OCI-LY1 (cell line): ENCODE measurements around the gene EIF2S1.

Source experiments
- H2AFZ ChIP-seq: fragments of 200-600 bp; sonication (generic), shearing (Covaris generic); 2 replicates; pipeline ENCODE4 v1.6.0; 2014; ENCODE audit warnings: antibody characterized with exemption, mild to moderate bottlenecking, low read length
- H3F3A ChIP-seq: fragments of 200-600 bp; sonication (generic), shearing (Covaris generic); 2 replicates; pipeline ENCODE4 v1.6.0; 2014; ENCODE audit warnings: mild to moderate bottlenecking, antibody characterized with exemption, low read length, moderate library complexity; ENCODE audit not compliant: insufficient read depth
- H3K27ac ChIP-seq: fragments of 200-600 bp; sonication (generic); 2 replicates; pipeline ENCODE4 v1.5.1; 2014; ENCODE audit warnings: low read length, mixed run types, mild to moderate bottlenecking, low read depth; ENCODE audit not compliant: poor library complexity, severe bottlenecking
- H3K27me3 ChIP-seq: fragments of 200-600 bp; sonication (generic); 2 replicates; pipeline ENCODE4 v1.6.0; 2014; ENCODE audit warnings: antibody characterized with exemption, mild to moderate bottlenecking, low read length, moderate library complexity; ENCODE audit not compliant: insufficient read depth
- H3K36me3 ChIP-seq: fragments of 200-600 bp; sonication (generic); 2 replicates; pipeline ENCODE4 v1.6.1; 2014; ENCODE audit warnings: mild to moderate bottlenecking, antibody characterized with exemption, low read length, moderate library complexity, mixed read lengths; ENCODE audit not compliant: insufficient read depth
- H3K4me1 ChIP-seq: fragments of 200-600 bp; sonication (generic); 2 replicates; pipeline ENCODE4 v1.5.1; 2014; ENCODE audit warnings: mild to moderate bottlenecking, low read length, moderate library complexity; ENCODE audit not compliant: insufficient read depth, severe bottlenecking
- H3K4me2 ChIP-seq: fragments of 200-600 bp; sonication (generic), shearing (Covaris generic); 2 replicates; pipeline ENCODE4 v1.6.1; 2014; ENCODE audit warnings: low read length
- H3K4me3 ChIP-seq: fragments of 200-600 bp; sonication (generic); 2 replicates; pipeline ENCODE4 v1.5.1; 2014; ENCODE audit warnings: low read length, low read depth, mild to moderate bottlenecking, mixed read lengths; ENCODE audit not compliant: poor library complexity, severe bottlenecking
- H3K79me2 ChIP-seq: fragments of 200-600 bp; shearing (Covaris generic); 2 replicates; pipeline ENCODE4 v1.6.1; 2016; ENCODE audit warnings: mixed run types, low read length, mixed read lengths; ENCODE audit not compliant: insufficient read depth
- H3K9ac ChIP-seq: fragments of 200-600 bp; sonication (generic), shearing (Covaris generic); 2 replicates; pipeline ENCODE4 v1.6.1; 2014; ENCODE audit warnings: mild to moderate bottlenecking, low read length, mixed read lengths
- H3K9me2 ChIP-seq: fragments of 200-600 bp; sonication (generic), shearing (Covaris generic); 2 replicates; pipeline ENCODE4 v1.6.1; 2014; ENCODE audit warnings: low read depth, mild to moderate bottlenecking, low read length, mixed read lengths
- H3K9me3 ChIP-seq: fragments of 200-600 bp; shearing (Covaris generic); 2 replicates; pipeline ENCODE4 v1.6.1; 2014; ENCODE audit warnings: low read length, mixed read lengths
- H4K20me1 ChIP-seq: fragments of 200-600 bp; sonication (generic), shearing (Covaris generic); 2 replicates; pipeline ENCODE4 v1.6.0; 2016; ENCODE audit warnings: mild to moderate bottlenecking, low read length; ENCODE audit not compliant: insufficient read depth
- EZH2 ChIP-seq: fragments of 200-600 bp; sonication (generic), shearing (Covaris generic); IDR thresholded peaks from 2 replicates; pipeline ENCODE4 v1.8.0; 2017; ENCODE audit warnings: borderline replicate concordance, mixed run types, mild to moderate bottlenecking, antibody characterized with exemption, low read length, moderate library complexity, mixed read lengths
- TF ChIP-seq, protein P1 (sequence below): fragments of 200-600 bp; sonication (generic), shearing (Covaris generic); IDR thresholded peaks from 2 replicates; pipeline ENCODE4 v1.5.1; 2017; ENCODE audit warnings: mild to moderate bottlenecking, antibody characterized with exemption, low read length, moderate library complexity, mixed read lengths

The EIF2S1 gene

DNA sequence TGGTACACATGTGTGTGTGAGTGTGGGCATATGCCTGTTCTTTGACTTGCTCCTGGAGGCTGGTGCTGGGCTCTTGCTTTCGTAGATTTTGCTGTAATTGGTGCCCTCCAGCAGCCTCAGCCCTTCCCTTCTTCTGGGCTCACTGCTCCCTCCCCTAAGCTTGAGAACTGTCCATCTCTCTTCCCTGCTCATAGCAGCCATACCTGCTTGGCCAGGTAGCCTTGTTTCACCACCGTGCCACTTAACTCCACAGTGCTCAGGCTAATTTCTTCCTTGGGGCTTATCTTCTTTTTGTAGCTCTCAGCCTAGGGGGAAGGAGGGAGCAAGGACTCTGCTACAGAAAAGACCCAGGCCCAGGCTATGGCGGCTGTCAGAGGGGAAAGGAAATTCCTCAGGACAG lies 32.0 kb downstream of the EIF2S1 start:
- no peaks in the 10 kb centered on the region for H3K9me2 ChIP-seq
- H3K27ac ChIP-seq, result no peak overlapping the region
- H3K36me3 ChIP-seq, result 0 out of 2 replicates have a peak, but pooled peaks cover 2% of the 10 kb centered on the region
- H3K79me2 ChIP-seq, result no peaks in the 10 kb centered on the region
- H3K9me3 ChIP-seq, result no peaks in the 10 kb centered on the region
- no peaks in the 10 kb centered on the region for H3K27me3 ChIP-seq
- no peaks in the 10 kb centered on the region for H3F3A ChIP-seq
- H3K4me3 ChIP-seq, result no peak overlapping the region
- TF ChIP-seq EZH2, result no peak
- TF ChIP-seq, protein P1, sequence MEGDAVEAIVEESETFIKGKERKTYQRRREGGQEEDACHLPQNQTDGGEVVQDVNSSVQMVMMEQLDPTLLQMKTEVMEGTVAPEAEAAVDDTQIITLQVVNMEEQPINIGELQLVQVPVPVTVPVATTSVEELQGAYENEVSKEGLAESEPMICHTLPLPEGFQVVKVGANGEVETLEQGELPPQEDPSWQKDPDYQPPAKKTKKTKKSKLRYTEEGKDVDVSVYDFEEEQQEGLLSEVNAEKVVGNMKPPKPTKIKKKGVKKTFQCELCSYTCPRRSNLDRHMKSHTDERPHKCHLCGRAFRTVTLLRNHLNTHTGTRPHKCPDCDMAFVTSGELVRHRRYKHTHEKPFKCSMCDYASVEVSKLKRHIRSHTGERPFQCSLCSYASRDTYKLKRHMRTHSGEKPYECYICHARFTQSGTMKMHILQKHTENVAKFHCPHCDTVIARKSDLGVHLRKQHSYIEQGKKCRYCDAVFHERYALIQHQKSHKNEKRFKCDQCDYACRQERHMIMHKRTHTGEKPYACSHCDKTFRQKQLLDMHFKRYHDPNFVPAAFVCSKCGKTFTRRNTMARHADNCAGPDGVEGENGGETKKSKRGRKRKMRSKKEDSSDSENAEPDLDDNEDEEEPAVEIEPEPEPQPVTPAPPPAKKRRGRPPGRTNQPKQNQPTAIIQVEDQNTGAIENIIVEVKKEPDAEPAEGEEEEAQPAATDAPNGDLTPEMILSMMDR, result no peak
- no peaks in the 10 kb centered on the region for H3K4me1 ChIP-seq
- no peak overlapping the region for H3K9ac ChIP-seq
- H4K20me1 ChIP-seq, result no peaks in the 10 kb centered on the region
- H3K4me2 ChIP-seq, result no peak overlapping the region
- no peak overlapping the region for H2AFZ ChIP-seq

DNA sequence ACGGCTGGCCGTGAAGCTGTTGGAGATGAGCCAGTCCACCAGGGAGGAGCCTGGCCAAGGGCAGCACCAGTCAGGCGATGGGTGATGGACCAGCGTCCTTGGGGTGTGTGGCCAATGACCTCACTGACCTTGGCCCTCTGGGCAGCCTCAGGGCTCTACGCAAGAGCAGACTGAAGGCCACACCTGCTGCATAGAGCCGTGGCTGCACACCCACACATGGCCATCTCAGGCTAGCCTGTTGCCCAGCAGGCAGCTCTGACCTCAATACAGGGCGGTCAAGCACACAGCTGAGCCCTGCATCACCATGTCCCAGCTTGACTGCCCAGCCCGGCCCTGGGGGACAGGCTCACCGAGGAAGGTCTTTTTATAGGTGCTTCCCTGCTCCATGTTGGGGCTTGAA lies 32.7 kb downstream of the EIF2S1 start:
- H3F3A ChIP-seq, result no peaks in the 10 kb centered on the region
- no peak for TF ChIP-seq EZH2
- TF ChIP-seq, protein P1, result no peak
- H3K9me2 ChIP-seq, result no peaks in the 10 kb centered on the region
- H3K9me3 ChIP-seq, result no peaks in the 10 kb centered on the region
- no peak overlapping the region for H3K9ac ChIP-seq
- H3K4me2 ChIP-seq, result no peak overlapping the region
- H4K20me1 ChIP-seq, result no peaks in the 10 kb centered on the region
- no peaks in the 10 kb centered on the region for H3K27me3 ChIP-seq
- no peak overlapping the region for H3K27ac ChIP-seq
- H3K4me3 ChIP-seq, result no peak overlapping the region
- H3K79me2 ChIP-seq, result no peaks in the 10 kb centered on the region
- no peak overlapping the region for H2AFZ ChIP-seq
- no peaks in the 10 kb centered on the region for H3K36me3 ChIP-seq
- no peaks in the 10 kb centered on the region for H3K4me1 ChIP-seq

DNA sequence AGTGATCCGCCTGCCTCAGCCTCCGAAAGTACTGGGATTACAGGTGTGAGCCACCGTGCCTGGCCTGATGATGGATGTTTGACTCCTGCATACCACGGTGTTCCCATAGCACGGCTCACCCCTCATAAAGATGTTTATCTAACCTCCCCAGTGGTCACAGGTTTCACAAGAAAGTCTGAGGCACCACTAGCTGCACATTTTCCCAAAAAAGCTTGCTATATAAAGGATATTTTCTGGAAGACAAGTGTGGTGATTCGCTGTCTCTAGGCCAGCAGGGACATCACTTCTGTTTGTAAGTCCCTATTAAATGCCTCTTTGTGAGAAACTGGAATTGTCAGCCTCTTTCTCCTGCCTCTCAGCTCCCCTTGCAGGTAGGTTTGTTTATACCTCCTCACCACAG lies 33.6 kb downstream of the EIF2S1 start:
- Histone ChIP-seq H3K4me3 (no peak overlapping the region), H3K36me3 (no peaks in the 10 kb centered on the region), H3K9me3 (no peaks in the 10 kb centered on the region), H4K20me1 (no peaks in the 10 kb centered on the region), H3F3A (no peaks in the 10 kb centered on the region), H3K9me2 (no peaks in the 10 kb centered on the region), H3K27me3 (no peaks in the 10 kb centered on the region), H3K4me1 (no peaks in the 10 kb centered on the region), H3K9ac (no peak overlapping the region), H3K79me2 (no peaks in the 10 kb centered on the region), H3K4me2 (no peak overlapping the region), H2AFZ (no peak overlapping the region), H3K27ac (no peak overlapping the region)
- TF ChIP-seq, protein P1, result no peak
- TF ChIP-seq EZH2, result no peak
